GM12892 (cell line): Measurements from ENCODE around the gene SLIT3.

Experiments used
- POLR2A ChIP-seq: IDR thresholded peaks from 2 replicates; pipeline ENCODE4 v1.6.1; 2011; ENCODE audit warnings: low read depth, low read length, control low read depth
- POLR2AphosphoS5 ChIP-seq: IDR thresholded peaks from 2 replicates; pipeline ENCODE4 v1.6.1; 2011; ENCODE audit warnings: low read depth, low read length, control low read depth
- TAF1 ChIP-seq: IDR thresholded peaks from 2 replicates; pipeline ENCODE4 v1.6.1; 2011; ENCODE audit warnings: low read depth, mild to moderate bottlenecking, control low read depth, low read length, borderline replicate concordance

DNA sequence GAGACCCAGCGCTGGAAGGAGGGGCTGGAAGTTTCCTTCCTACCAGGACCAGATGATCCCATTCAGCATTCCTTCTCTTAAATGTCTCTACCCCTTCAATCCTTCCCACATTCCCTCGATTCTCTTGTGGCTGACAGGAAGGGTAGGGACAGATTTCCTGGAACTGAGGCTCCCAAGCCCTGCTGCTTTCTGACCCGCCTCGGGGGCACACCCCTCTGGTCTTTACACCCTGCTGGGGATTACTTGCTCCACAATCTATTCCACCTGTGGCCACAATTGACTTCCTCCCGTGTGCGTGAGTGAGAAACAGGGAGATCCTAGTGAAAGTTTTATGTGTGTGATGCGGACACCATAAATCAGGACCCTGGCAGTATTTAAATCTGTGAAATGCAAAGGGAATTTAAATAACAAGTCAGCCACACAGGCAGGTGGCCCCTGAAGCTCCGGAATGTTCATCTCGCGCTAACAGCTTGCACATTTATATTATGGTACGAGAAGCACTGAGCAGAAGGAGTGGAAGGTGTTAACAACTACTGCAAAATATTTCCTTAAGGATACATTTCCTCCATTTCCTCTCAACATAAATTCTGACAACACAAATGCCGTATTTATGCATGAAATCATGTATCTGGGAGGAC, 237.5 kb downstream of the SLIT3 start:
- TF ChIP-seq POLR2AphosphoS5, result no peak
- TF ChIP-seq POLR2A, result no peak
- TF ChIP-seq TAF1, result no peak
